HUES64 (cell line): Measurements from ENCODE around the gene P2RX5.

ENCODE experiments used
- H3K27ac ChIP-seq: 2 replicates; pipeline ENCODE4 v1.7.0; 2013; ENCODE audit warnings: low read depth, low read length, inconsistent platforms
- H3K27me3 ChIP-seq: 2 replicates; pipeline ENCODE4 v1.6.1; 2013; ENCODE audit warnings: mild to moderate bottlenecking, low read length; ENCODE audit not compliant: insufficient read depth
- H3K36me3 ChIP-seq: 2 replicates; pipeline ENCODE4 v1.6.1; 2013; ENCODE audit warnings: mild to moderate bottlenecking, low read length; ENCODE audit not compliant: insufficient read depth
- H3K4me1 ChIP-seq: 2 replicates; pipeline ENCODE4 v1.6.1; 2013; ENCODE audit warnings: mild to moderate bottlenecking, low read length, moderate library complexity; ENCODE audit not compliant: insufficient read depth
- H3K4me3 ChIP-seq: 2 replicates; pipeline ENCODE4 v1.5.1; 2013; ENCODE audit warnings: mild to moderate bottlenecking, low read length, moderate library complexity
- H3K9ac ChIP-seq: 2 replicates; pipeline ENCODE4 v1.6.1; 2013; ENCODE audit warnings: mild to moderate bottlenecking, low read depth, low read length
- H3K9me3 ChIP-seq: 2 replicates; pipeline ENCODE4 v1.6.1; 2013; ENCODE audit warnings: low read depth, low read length; ENCODE audit not compliant: insufficient read depth
- WGBS: fragments of 150-250, 120-280 bp; methylation state at CpG from one replicate; pipeline ENCODE4 v1.1.7; 2013; ENCODE audit warnings: missing lambda C conversion rate; 5-methylcytosine and 5-hydroxymethylcytosine counted together

P2RX5 gene

DNA sequence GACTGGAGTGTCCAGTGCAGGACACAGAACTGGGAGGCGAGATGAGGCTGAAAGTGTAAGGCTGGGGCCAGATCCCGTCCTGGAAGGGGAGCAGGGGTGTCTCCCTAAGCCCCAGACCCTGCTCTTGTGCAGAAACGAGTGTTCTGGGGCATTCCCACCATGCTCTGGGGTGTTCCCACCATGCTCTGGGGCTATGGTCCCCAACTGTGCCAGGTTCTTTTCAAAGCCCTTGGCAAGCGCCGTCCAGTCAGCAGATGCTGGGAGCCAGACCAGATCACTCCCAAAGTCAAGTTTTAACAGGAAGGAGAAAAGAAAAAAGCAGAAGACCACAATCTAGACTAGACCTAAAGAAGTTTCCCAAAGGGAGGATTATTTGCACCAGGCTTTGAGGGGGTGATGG is 30.1 kb downstream of the P2RX5 start:
- Histone ChIP-seq H3K4me1 (peaks cover 4% of the 10 kb centered on the region), H3K4me3 (no peak overlapping the region), H3K9ac (no peak overlapping the region), H3K27ac (no peak overlapping the region), H3K36me3 (peaks cover 24% of the 10 kb centered on the region), H3K9me3 (no peaks in the 10 kb centered on the region), H3K27me3 (no peaks in the 10 kb centered on the region)
- WGBS = 83% methylated on average over 5 of the region's 5 CpGs

DNA sequence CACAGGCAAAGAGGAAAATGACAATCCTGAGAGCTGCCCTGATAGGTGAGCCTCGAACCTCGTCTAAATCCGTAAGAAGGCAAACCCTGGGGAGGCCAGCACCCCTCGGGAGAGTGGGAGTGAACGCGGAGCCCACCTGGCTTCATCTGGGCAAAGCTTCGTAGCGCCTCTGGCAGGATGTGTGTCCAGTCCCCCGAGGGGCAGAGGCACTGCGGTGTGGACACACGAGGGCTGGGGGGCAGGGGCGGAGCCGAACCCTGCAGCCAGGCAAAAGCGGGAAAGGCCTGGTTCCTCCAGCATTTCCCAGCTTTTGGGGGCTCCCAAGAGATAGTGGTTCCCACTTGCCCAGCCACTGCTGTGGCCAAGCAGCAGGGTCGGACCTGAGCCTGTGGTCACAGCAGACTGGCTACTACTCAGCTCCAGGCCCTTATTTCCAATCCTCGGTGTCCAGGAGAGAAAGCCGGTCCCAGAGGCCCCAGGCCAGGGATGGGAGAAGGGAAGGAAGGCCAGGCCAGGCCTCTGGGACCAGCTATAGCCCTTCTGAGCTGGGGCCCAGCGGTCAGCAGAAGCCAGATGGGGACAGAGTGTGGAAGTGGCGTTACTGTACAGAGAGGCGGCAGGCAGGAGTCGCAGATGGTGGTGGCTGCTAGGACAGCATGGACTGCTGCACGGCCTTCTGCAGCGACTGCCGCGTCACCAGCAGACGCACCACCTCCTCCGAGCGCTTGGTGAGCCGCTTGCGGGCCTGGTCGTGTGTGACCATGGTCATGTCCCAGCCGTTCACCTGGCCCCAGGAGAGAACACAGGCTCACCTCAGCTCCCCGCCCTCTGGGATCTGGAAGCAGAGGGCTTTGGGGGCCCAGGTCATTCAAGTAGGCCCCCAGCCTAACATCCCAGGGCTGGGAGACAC is 32.6 kb downstream of the P2RX5 start:
- no peaks in the 10 kb centered on the region for H3K27me3 ChIP-seq
- peaks cover 9% of the 10 kb centered on the region for H3K4me1 ChIP-seq
- no peak overlapping the region for H3K4me3 ChIP-seq
- 92% methylated on average over 33 of the region's 33 CpGs for WGBS
- H3K9ac ChIP-seq = no peak overlapping the region
- H3K36me3 ChIP-seq = peaks cover 26% of the 10 kb centered on the region
- no peaks in the 10 kb centered on the region for H3K9me3 ChIP-seq
- no peak overlapping the region for H3K27ac ChIP-seq

DNA sequence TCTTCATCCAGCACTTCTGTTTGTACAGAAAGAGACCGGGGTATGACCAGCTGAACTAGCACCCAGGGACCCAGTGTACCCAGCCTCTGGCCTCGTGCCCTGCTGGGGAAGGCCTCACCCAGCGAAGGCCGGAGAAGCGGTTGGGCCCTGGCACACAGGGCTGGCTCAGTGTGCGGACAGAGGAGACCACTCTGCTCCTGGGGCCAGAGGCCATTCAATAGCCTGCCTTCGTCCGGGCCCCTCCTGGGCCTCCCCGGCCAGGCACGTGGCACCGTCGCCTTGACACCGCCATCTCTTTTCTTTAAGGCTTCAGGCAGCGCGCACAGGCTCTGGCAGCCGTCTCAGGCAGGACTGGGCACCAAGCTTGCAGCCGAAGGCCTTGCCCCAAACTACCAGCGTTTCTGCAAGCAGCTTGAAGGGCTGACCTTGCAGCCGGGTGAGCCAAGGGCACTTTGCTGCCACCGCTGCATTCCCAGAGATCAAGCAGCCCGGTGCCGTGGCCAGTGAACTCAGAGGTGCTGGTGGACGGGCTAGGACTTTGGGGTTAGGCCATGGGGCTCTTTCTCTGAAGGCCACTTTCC is 35.6 kb downstream of the P2RX5 start:
- no peaks in the 10 kb centered on the region for H3K9me3 ChIP-seq
- no peak overlapping the region for H3K4me3 ChIP-seq
- 95% methylated on average over 23 of the region's 23 CpGs for WGBS
- 0 out of 2 replicates have a peak, but pooled peaks cover 5% of the 10 kb centered on the region for H3K4me1 ChIP-seq
- no peak overlapping the region for H3K9ac ChIP-seq
- no peak overlapping the region for H3K27ac ChIP-seq
- peaks cover 34% of the 10 kb centered on the region for H3K36me3 ChIP-seq
- no peaks in the 10 kb centered on the region for H3K27me3 ChIP-seq

GRCh38 chr17:3659541-3660111 is 36.3 kb downstream of the P2RX5 start:
- no peak overlapping the region for H3K4me3 ChIP-seq
- H3K4me1 ChIP-seq = 0 out of 2 replicates have a peak, but pooled peaks cover 5% of the 10 kb centered on the region
- H3K9ac ChIP-seq = no peak overlapping the region
- H3K36me3 ChIP-seq = peaks cover 36% of the 10 kb centered on the region
- no peaks in the 10 kb centered on the region for H3K9me3 ChIP-seq
- no peak overlapping the region for H3K27ac ChIP-seq
- WGBS = 84% methylated on average over 22 of the region's 22 CpGs
- no peaks in the 10 kb centered on the region for H3K27me3 ChIP-seq

GRCh38 chr17:3658784-3659449 is 37.0 kb downstream of the P2RX5 start:
- WGBS = 87% methylated on average over 22 of the region's 22 CpGs
- Histone ChIP-seq H3K9ac (no peak overlapping the region), H3K4me1 (0 out of 2 replicates have a peak, but pooled peaks cover 5% of the 10 kb centered on the region), H3K27me3 (no peaks in the 10 kb centered on the region), H3K27ac (no peak overlapping the region), H3K4me3 (no peak overlapping the region), H3K36me3 (peaks cover 29% of the 10 kb centered on the region), H3K9me3 (no peaks in the 10 kb centered on the region)

DNA sequence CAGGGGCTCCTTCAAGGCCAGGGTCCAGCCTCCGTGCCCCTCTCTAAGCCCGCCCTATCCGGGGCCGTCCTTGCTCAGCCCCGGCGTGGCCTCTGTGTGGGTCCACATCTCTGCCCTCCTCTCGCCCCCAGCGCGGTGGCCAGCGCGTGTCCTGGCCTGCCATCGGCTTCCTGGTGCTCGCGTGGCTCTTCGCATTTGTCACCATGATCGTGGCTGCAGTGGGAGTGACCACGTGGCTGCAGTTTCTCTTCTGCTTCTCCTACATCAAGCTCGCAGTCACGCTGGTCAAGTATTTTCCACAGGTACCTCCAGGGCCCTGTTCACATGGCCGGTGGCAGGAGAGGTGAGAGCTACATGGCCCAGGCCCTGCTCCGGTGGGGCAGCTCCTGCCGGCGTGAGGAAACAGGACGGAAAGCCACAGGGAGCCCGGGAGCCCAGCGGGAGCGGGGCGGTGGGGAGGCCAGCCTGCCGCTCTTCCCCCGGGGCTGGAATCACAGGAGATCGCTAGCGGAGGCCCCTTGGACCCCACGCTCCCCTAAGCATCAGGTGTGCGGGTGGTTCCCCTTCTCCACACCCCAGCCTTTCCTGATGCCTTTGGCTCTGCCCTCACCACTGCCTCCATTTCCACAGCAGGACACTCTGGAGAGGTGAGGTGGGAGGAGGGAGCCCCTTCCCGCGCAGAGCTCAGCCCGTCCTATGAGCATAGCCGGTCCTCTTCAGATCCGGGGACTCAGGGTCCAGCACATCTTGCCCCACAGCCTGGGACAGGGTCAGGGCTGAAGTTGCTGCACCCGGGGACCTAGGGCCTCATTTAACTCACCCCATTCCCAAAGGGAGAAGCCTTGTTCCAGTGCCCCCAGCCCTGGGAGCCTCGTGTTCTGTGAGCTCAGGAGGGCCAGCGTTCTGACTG is 37.8 kb downstream of the P2RX5 start:
- Histone ChIP-seq H3K9me3 (no peaks in the 10 kb centered on the region), H3K4me1 (0 out of 2 replicates have a peak, but pooled peaks cover 5% of the 10 kb centered on the region), H3K4me3 (no peak overlapping the region), H3K27ac (no peak overlapping the region), H3K36me3 (peaks cover 22% of the 10 kb centered on the region), H3K27me3 (no peaks in the 10 kb centered on the region), H3K9ac (no peak overlapping the region)
- 92% methylated on average over 42 of the region's 42 CpGs for WGBS

GRCh38 chr17:3657588-3657869 is 38.4 kb downstream of the P2RX5 start:
- Histone ChIP-seq H3K9ac (no peak overlapping the region), H3K9me3 (no peaks in the 10 kb centered on the region), H3K4me3 (no peak overlapping the region), H3K36me3 (peaks cover 20% of the 10 kb centered on the region), H3K27ac (no peak overlapping the region), H3K27me3 (no peaks in the 10 kb centered on the region), H3K4me1 (0 out of 2 replicates have a peak, but pooled peaks cover 5% of the 10 kb centered on the region)
- WGBS = 93% methylated on average over 7 of the region's 7 CpGs

GRCh38 chr17:3656755-3657587 is 39.0 kb downstream of the P2RX5 start:
- H3K4me1 ChIP-seq = 0 out of 2 replicates have a peak, but pooled peaks cover 5% of the 10 kb centered on the region
- H3K36me3 ChIP-seq = peaks cover 20% of the 10 kb centered on the region
- no peak overlapping the region for H3K4me3 ChIP-seq
- no peaks in the 10 kb centered on the region for H3K9me3 ChIP-seq
- H3K27me3 ChIP-seq = no peaks in the 10 kb centered on the region
- no peak overlapping the region for H3K27ac ChIP-seq
- 92% methylated on average over 15 of the region's 16 CpGs for WGBS
- no peak overlapping the region for H3K9ac ChIP-seq

DNA sequence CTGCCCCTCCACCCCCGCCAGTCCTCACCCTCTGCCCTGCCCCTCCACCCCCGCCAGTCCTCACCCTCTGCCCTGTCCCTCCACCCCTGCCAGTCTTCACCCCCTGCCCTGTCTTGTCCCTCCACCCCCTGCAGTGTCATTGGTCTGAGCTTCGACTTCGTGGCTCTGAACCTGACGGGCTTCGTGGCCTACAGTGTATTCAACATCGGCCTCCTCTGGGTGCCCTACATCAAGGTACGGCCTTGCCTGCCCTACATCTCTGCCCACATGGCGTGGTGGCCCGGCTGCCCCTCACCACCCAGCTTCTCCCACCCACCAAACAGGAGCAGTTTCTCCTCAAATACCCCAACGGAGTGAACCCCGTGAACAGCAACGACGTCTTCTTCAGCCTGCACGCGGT is 39.6 kb downstream of the P2RX5 start:
- Histone ChIP-seq H3K4me3 (no peak overlapping the region), H3K27me3 (no peaks in the 10 kb centered on the region), H3K27ac (no peak overlapping the region), H3K4me1 (0 out of 2 replicates have a peak, but pooled peaks cover 5% of the 10 kb centered on the region), H3K36me3 (peaks cover 20% of the 10 kb centered on the region), H3K9ac (no peak overlapping the region), H3K9me3 (no peaks in the 10 kb centered on the region)
- WGBS = 96% methylated on average over 15 of the region's 16 CpGs

DNA sequence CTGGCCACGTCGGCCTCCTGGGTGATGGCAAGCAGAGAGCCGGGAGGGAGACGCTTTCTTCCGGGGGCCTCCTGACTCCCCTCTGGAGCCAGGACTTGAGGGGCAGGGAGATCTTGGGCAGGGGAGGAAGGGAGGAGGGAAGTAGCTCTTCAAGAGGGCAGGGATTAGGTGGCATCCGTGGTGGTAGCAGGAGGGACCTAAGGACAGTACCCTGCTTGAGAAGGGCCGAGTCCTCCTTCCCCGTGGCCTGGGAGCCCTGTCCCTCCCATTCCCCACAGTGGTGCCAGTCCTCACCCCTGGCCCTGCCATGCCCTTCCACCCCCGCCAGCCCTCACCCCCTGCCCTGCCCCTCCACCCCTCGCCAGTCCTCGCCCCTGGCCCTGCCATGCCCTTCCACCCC is 40.2 kb downstream of the P2RX5 start:
- Histone ChIP-seq H3K27ac (no peak overlapping the region), H3K27me3 (no peaks in the 10 kb centered on the region), H3K4me3 (no peak overlapping the region), H3K9me3 (no peaks in the 10 kb centered on the region), H3K4me1 (0 out of 2 replicates have a peak, but pooled peaks cover 5% of the 10 kb centered on the region), H3K9ac (no peak overlapping the region), H3K36me3 (peaks cover 15% of the 10 kb centered on the region)
- WGBS = 91% methylated on average over 8 of the region's 11 CpGs
